IMR-90 (cell line): ENCODE data around the gene LHFPL3. TPM values are rescaled to one million over a fixed set of nuclear protein-coding genes. Genes with fewer than 3 reads are reported as not detected.

Experiments
- ATAC-seq: fragments of 200-7000 bp; cut with Tn5 transposase; 2 replicates; pipeline ENCODE4 v1.9.1; 2020; ENCODE audit warnings: low read depth, mild to moderate bottlenecking, moderate library complexity
- BruUV-seq: library from RNA; stranded (reverse); fragments of 400-500 nt; replicated peaks from 2 replicates; lab custom pipeline; 2021; lab: Mats Ljungman, UMichigan
- CTCF ChIA-PET: fragments of 300-600 bp; formaldehyde crosslinking; extraction: SDS; loops from one replicate; lab custom pipeline; 2021; ENCODE audit warnings: antibody characterized with exemption; lab: Yijun Ruan, JAX
- POLR2A ChIA-PET: fragments of 300-600 bp; sonication (Branson Sonifier 250); formaldehyde crosslinking; loops from one replicate; lab custom pipeline; 2022; ENCODE audit warnings: antibody characterized with exemption; ENCODE audit not compliant: unreplicated experiment; lab: Charles Lee
- DNase-seq: peaks from one replicate; pipeline ENCODE4 v3.0.0; 2013
- H2AFZ ChIP-seq: replicated peaks from 2 replicates; pipeline ENCODE3; 2013; ENCODE audit warnings: low read length, mild to moderate bottlenecking; ENCODE audit not compliant: poor library complexity
- H2AK5ac ChIP-seq: 2 replicates; pipeline ENCODE4 v1.6.1; 2013; ENCODE audit warnings: low read depth, low read length, inconsistent platforms
- H2AK9ac ChIP-seq: replicated peaks from 2 replicates; pipeline ENCODE3; 2013; ENCODE audit warnings: mild to moderate bottlenecking, low read depth, low read length, moderate library complexity; ENCODE audit not compliant: poor library complexity
- H2BK120ac ChIP-seq: 2 replicates; pipeline ENCODE4 v1.6.1; 2013; ENCODE audit warnings: low read depth, low read length, inconsistent platforms
- H2BK15ac ChIP-seq: 3 replicates; pipeline ENCODE4 v1.6.1; 2013; ENCODE audit warnings: low read depth, low read length, inconsistent platforms
- H2BK20ac ChIP-seq: 2 replicates; pipeline ENCODE4 v1.6.1; 2013; ENCODE audit warnings: low read depth, mild to moderate bottlenecking, inconsistent platforms, low read length, moderate library complexity
- H2BK5ac ChIP-seq: 2 replicates; pipeline ENCODE4 v1.6.1; 2013; ENCODE audit warnings: mild to moderate bottlenecking, low read depth, low read length, inconsistent platforms; ENCODE audit not compliant: poor library complexity, severe bottlenecking
- H3K14ac ChIP-seq: replicated peaks from 2 replicates; pipeline ENCODE4 v1.6.1; 2013; ENCODE audit warnings: low read depth, low read length, inconsistent platforms
- H3K18ac ChIP-seq: 2 replicates; pipeline ENCODE4 v1.6.1; 2013; ENCODE audit warnings: low read depth, low read length, control low read depth
- H3K23ac ChIP-seq: 2 replicates; pipeline ENCODE4 v1.6.1; 2013; ENCODE audit warnings: low read depth, low read length, inconsistent platforms
- H3K27ac ChIP-seq: 2 replicates; pipeline ENCODE4 v1.5.1; 2013; ENCODE audit warnings: mild to moderate bottlenecking, control low read depth, low read length; ENCODE audit not compliant: insufficient read depth
- H3K27me3 ChIP-seq: 2 replicates; pipeline ENCODE4 v1.6.1; 2013; ENCODE audit warnings: low read length; ENCODE audit not compliant: control insufficient read depth, insufficient read depth
- H3K36me3 ChIP-seq: 2 replicates; pipeline ENCODE4 v1.6.1; 2013; ENCODE audit warnings: low read length, mixed read lengths; ENCODE audit not compliant: control insufficient read depth, insufficient read depth
- H3K4ac ChIP-seq: 2 replicates; pipeline ENCODE4 v1.6.1; 2013; ENCODE audit warnings: low read depth, low read length, inconsistent platforms
- H3K4me1 ChIP-seq: 2 replicates; pipeline ENCODE4 v1.6.1; 2013; ENCODE audit warnings: low read length, mixed read lengths; ENCODE audit not compliant: control insufficient read depth, insufficient read depth
- H3K4me2 ChIP-seq: 2 replicates; pipeline ENCODE4 v1.6.1; 2013; ENCODE audit warnings: low read depth, mild to moderate bottlenecking, control low read depth, low read length, moderate library complexity
- H3K4me3 ChIP-seq: 2 replicates; pipeline ENCODE4 v1.5.1; 2013; ENCODE audit warnings: low read depth, mild to moderate bottlenecking, control low read depth, low read length, moderate library complexity; ENCODE audit not compliant: insufficient read depth
- H3K56ac ChIP-seq: 2 replicates; pipeline ENCODE4 v1.6.1; 2013; ENCODE audit warnings: low read length, inconsistent platforms; ENCODE audit not compliant: insufficient read depth; ENCODE audit errors: extremely low read depth
- H3K79me1 ChIP-seq, 2 experiments: 2 replicates each; pipeline ENCODE4 v1.6.1; 2013; ENCODE audit warnings: low read length in 2 of 2, inconsistent platforms in 1 of 2, low read depth in 1 of 2
- H3K9ac ChIP-seq: 2 replicates; pipeline ENCODE4 v1.6.1; 2013; ENCODE audit warnings: low read depth, low read length, control low read depth
- H3K9me1 ChIP-seq: 2 replicates; pipeline ENCODE4 v1.6.1; 2013; ENCODE audit warnings: low read length, inconsistent platforms; ENCODE audit not compliant: insufficient read depth
- H3K9me3 ChIP-seq: 2 replicates; pipeline ENCODE4 v1.6.1; 2013; ENCODE audit warnings: low read length; ENCODE audit not compliant: control insufficient read depth, insufficient read depth
- H4K20me1 ChIP-seq: 2 replicates; pipeline ENCODE4 v1.6.1; 2013; ENCODE audit warnings: low read length, inconsistent platforms; ENCODE audit not compliant: insufficient read depth
- H4K5ac ChIP-seq: 2 replicates; pipeline ENCODE4 v1.6.1; 2013; ENCODE audit warnings: mild to moderate bottlenecking, low read depth, low read length, control low read depth
- H4K8ac ChIP-seq, 2 experiments: 2 replicates each; pipeline ENCODE4 v1.6.1; 2013; ENCODE audit warnings: low read depth in 2 of 2, low read length in 2 of 2, control low read depth in 1 of 2, inconsistent platforms in 1 of 2
- H4K91ac ChIP-seq: 2 replicates; pipeline ENCODE4 v1.6.1; 2013; ENCODE audit warnings: low read depth, low read length, inconsistent platforms; ENCODE audit not compliant: insufficient read depth
- CEBPB ChIP-seq: IDR thresholded peaks from 2 replicates; pipeline ENCODE4 v1.6.1; 2012; ENCODE audit warnings: low read depth, low read length, improper control_type of control experiment
- FOS ChIP-seq: fragments of 150-350 bp; IDR thresholded peaks from 2 replicates; pipeline ENCODE4 v1.6.1; 2016; ENCODE audit warnings: low read depth, low read length
- MAFK ChIP-seq: IDR thresholded peaks from 2 replicates; pipeline ENCODE4 v1.6.1; 2012; ENCODE audit warnings: low read depth, low read length, improper control_type of control experiment
- MXI1 ChIP-seq: IDR thresholded peaks from 2 replicates; pipeline ENCODE4 v1.6.1; 2012; ENCODE audit warnings: low read depth, mild to moderate bottlenecking, low read length, moderate library complexity, borderline replicate concordance
- NFE2L2 ChIP-seq: fragments of 150-350 bp; IDR thresholded peaks from 2 replicates; pipeline ENCODE4 v1.6.1; 2016; ENCODE audit warnings: low read depth, mild to moderate bottlenecking, low read length
- POLR2A ChIP-seq: IDR thresholded peaks from 2 replicates; pipeline ENCODE4 v1.6.1; 2012; ENCODE audit warnings: mild to moderate bottlenecking, low read depth, low read length
- whole genome bisulfite sequencing, 2 experiments: methylation state at CpG; one replicate each; pipeline versions ENCODE4 v1.1.5 to v1.1.7; 2013; ENCODE audit warnings: missing lambda C conversion rate in 2 of 2; ENCODE audit not compliant: insufficient read length in 1 of 2; ENCODE audit errors: extremely low coverage in 2 of 2; 5-methylcytosine and 5-hydroxymethylcytosine counted together
- dilution Hi-C: fragments of 300-500 bp; cut with HindIII; formaldehyde crosslinking; loops from one replicate; pipeline ENCODE4 v1.14.3; 2018; ENCODE audit warnings: low sequenced_read_pairs; ENCODE audit not compliant: unreplicated experiment
- in situ Hi-C: fragments of 300-500 bp; cut with MboI; formaldehyde crosslinking; loops from 3 replicates; pipeline ENCODE4 v1.14.3; 2019; ENCODE audit warnings: low sequenced_read_pairs, inconsistent platforms, mixed read lengths
- intact Hi-C: fragments of 100-400 bp; cut with micrococcal nuclease; formaldehyde crosslinking; loops from 2 replicates; pipeline ENCODE4 v1.10.0; 2022
- polyA plus RNA-seq, 3 experiments: library from polyadenylated mRNA; depleted of rRNA; stranded (reverse); fragments of >200 nt; gene quantifications; 2 replicates each; pipeline ENCODE4 v1.2.3, GENCODE V29; 2012; ENCODE audit warnings: low replicate concordance in 1 of 3
- total RNA-seq: library from RNA; depleted of rRNA; stranded (reverse); fragments of >200 nt; gene quantifications from 2 replicates; pipeline ENCODE4 v1.2.3, GENCODE V29; 2012

The LHFPL3 gene
- total and polyA plus RNA-seq, 2 of the 4 experiments (the other 2 are of a cell fraction), result not detected

DNA sequence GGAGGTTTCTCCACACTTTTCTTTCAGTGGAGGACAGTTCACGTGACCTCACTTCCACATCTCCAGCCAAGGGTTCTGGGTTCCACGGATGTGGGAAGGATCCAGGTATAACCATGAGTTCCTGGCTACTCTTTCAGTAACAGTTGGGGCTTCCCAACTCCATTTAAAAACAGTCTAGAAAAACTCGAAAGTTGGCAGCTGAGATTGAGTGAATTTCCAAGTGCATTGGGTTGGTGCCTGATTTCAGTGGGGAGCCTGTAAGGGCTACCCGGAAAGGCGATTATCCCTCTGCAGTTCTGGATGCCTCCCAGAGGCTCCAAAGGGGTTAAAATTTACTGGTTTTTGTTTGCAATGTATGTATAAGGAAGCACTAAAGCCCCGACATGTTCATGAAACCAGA, 24.3 kb downstream of the LHFPL3 start:
- in situ Hi-C loops, result no loop called here
- Histone ChIP-seq H3K14ac (no peak overlapping the region), H4K8ac (no peak overlapping the region), H3K18ac (no peak overlapping the region), H4K91ac (no peak overlapping the region), H3K23ac (no peak overlapping the region), H2AK9ac (no peak overlapping the region), H2BK15ac (no peak overlapping the region), H4K20me1 (no peaks in the 10 kb centered on the region), H3K36me3 (no peaks in the 10 kb centered on the region), H3K9me1 (no peaks in the 10 kb centered on the region), H3K4me3 (no peak overlapping the region), H3K4me2 (no peak overlapping the region), H2BK20ac (no peak overlapping the region), H3K9me3 (no peaks in the 10 kb centered on the region), H2AFZ (no peak overlapping the region), H2BK120ac (no peak overlapping the region), H3K27me3 (no peaks in the 10 kb centered on the region), H3K9ac (no peak overlapping the region), H3K4me1 (no peaks in the 10 kb centered on the region), H3K27ac (no peak overlapping the region), H2AK5ac (no peak overlapping the region), H4K5ac (no peak overlapping the region), H2BK5ac (no peak overlapping the region), H3K4ac (no peak overlapping the region), H3K79me1 (no peaks in the 10 kb centered on the region), H3K56ac (no peak overlapping the region)
- no TSS peak for BruUV-seq
- WGBS, 2 experiments, result no CpG with 5 or more reads among the region's 6 CpGs
- DNase-seq (no peak), ATAC-seq (no peak)
- intact Hi-C loops, result no loop called here
- TF ChIP-seq FOS (no peak), MXI1 (no peak), NFE2L2 (no peak), MAFK (no peak), CEBPB (no peak), POLR2A (no peak)
- dilution Hi-C loops, result no loop called here
- ChIA-PET CTCF (no interaction called here), POLR2A (no interaction called here)
